Measurements from ENCODE around the gene MAGI2.
"Not testable (repeated sequence)": the region's sequence is repeated elsewhere in the genome, so short reads cannot be mapped to it uniquely, and the experiment has no call there.

The MAGI2 gene

GRCh38 chr7:78023191-78023590 lies 1430.3 kb downstream of the MAGI2 start:
- DNase-seq (ENCODE audit: low read depth), result no peak

- no peak for DNase-seq (ENCODE audit: low read depth)
Observed at GRCh38 chr7:78022165-78022564, 1431.3 kb downstream of the MAGI2 start.

- no peak for DNase-seq (ENCODE audit: low read depth)
Observed at GRCh38 chr7:78020874-78021249, 1432.6 kb downstream of the MAGI2 start.

GRCh38 chr7:78020136-78020873 lies 1433.2 kb downstream of the MAGI2 start:
- DNase-seq (ENCODE audit: low read depth), result peak; percentile 7

- peak; percentile 9 for DNase-seq (ENCODE audit: low read depth)
Observed at GRCh38 chr7:78019447-78020135, 1433.9 kb downstream of the MAGI2 start.

GRCh38 chr7:78018641-78019446 lies 1434.6 kb downstream of the MAGI2 start:
- no peak for DNase-seq (ENCODE audit: low read depth)

GRCh38 chr7:78017591-78018100 lies 1435.8 kb downstream of the MAGI2 start:
- DNase-seq (ENCODE audit: low read depth), result no peak

- DNase-seq (ENCODE audit: low read depth), result no peak
Observed at GRCh38 chr7:78015574-78016260, 1437.8 kb downstream of the MAGI2 start.

- no peak for DNase-seq (ENCODE audit: low read depth)
Observed at GRCh38 chr7:78014401-78014800, 1439.1 kb downstream of the MAGI2 start.

GRCh38 chr7:78013386-78013785 lies 1440.1 kb downstream of the MAGI2 start:
- no peak for DNase-seq (ENCODE audit: low read depth)

GRCh38 chr7:78011642-78012041 lies 1441.8 kb downstream of the MAGI2 start:
- no peak for DNase-seq (ENCODE audit: low read depth)

- no peak for DNase-seq (ENCODE audit: low read depth)
Observed at GRCh38 chr7:78007231-78007630, 1446.2 kb downstream of the MAGI2 start.

- no peak for DNase-seq (ENCODE audit: low read depth)
Observed at GRCh38 chr7:78006063-78006755, 1447.3 kb downstream of the MAGI2 start.

GRCh38 chr7:78002715-78003114 lies 1450.8 kb downstream of the MAGI2 start:
- no peak for DNase-seq (ENCODE audit: low read depth)

- DNase-seq (ENCODE audit: low read depth), result no peak
Observed at GRCh38 chr7:78002021-78002420, 1451.4 kb downstream of the MAGI2 start.

- not testable (repeated sequence) for DNase-seq (ENCODE audit: low read depth)
Observed at GRCh38 chr7:77999168-77999567, 1454.3 kb downstream of the MAGI2 start.

GRCh38 chr7:77995717-77996116 lies 1457.8 kb downstream of the MAGI2 start:
- DNase-seq (ENCODE audit: low read depth), result no peak

- DNase-seq (ENCODE audit: low read depth), result no peak
Observed at GRCh38 chr7:77993838-77994237, 1459.6 kb downstream of the MAGI2 start.

- DNase-seq (ENCODE audit: low read depth), result no peak
Observed at GRCh38 chr7:77991656-77992055, 1461.8 kb downstream of the MAGI2 start.

- DNase-seq (ENCODE audit: low read depth), result no peak
Observed at GRCh38 chr7:77989981-77990566, 1463.4 kb downstream of the MAGI2 start.

GRCh38 chr7:77985974-77986339 lies 1467.5 kb downstream of the MAGI2 start:
- no peak for DNase-seq (ENCODE audit: low read depth)

Measured in activated gamma-delta T cell treated with anti-CD3 and anti-CD28 coated beads, Interleukin-2, amount 50 U/mL, for 16 hours (primary cell).